Body of pancreas (tissue), 4 donors: ENCODE measurements around the gene KIAA0586. TPM values are rescaled to one million over a fixed set of nuclear protein-coding genes. Genes with fewer than 3 reads are reported as not detected.
"Not testable (repeated sequence)": the region's sequence is repeated elsewhere in the genome, so short reads cannot be mapped to it uniquely, and the experiment has no call there.

ENCODE experiments used
- ATAC-seq: fragments of 150-250 bp; one replicate; pipeline ENCODE4 v1.9.1; 2016
- DNase-seq, 4 donors: peaks; one replicate each; pipeline ENCODE4 v3.0.0-alpha.2; 2019
- H3K27ac ChIP-seq, 4 donors: fragments of 200-600 bp; sonication (generic); 1 replicate in 3 of 4; 2 replicates in 1 of 4; pipeline versions ENCODE4 v1.5.1 to v1.6.1; 2016 to 2019; ENCODE audit warnings: mild to moderate bottlenecking in 1 of 4, mixed read lengths in 1 of 4, moderate library complexity in 1 of 4
- H3K27me3 ChIP-seq, 2 donors: fragments of 200-600 bp; sonication (generic); one replicate each; pipeline ENCODE4 v1.6.0; 2016; ENCODE audit warnings: mild to moderate bottlenecking in 1 of 2
- H3K36me3 ChIP-seq, 2 donors: fragments of 200-600 bp; sonication (generic); replicated peaks in 1 of 2; 2 replicates each; pipeline ENCODE4 v1.5.1; 2016; ENCODE audit warnings: low read depth in 2 of 2; ENCODE audit not compliant: insufficient read depth in 1 of 2
- H3K4me1 ChIP-seq: fragments of 200-600 bp; sonication (generic); one replicate; pipeline ENCODE4 v1.6.0; 2016
- H3K4me3 ChIP-seq, 2 donors: fragments of 200-600 bp; sonication (generic); 1 replicate in 1 of 2; 2 replicates in 1 of 2; pipeline ENCODE4 v1.5.1; 2016 to 2019
- H3K9me3 ChIP-seq, 3 donors: fragments of 200-600 bp; sonication (generic); 1 replicate in 2 of 3; 2 replicates in 1 of 3; pipeline ENCODE4 v1.5.1; 2016
- POLR2A ChIP-seq, 3 donors: fragments of 450-650 bp; IDR thresholded peaks; one replicate each; pipeline ENCODE4 v1.6.1; 2016; ENCODE audit warnings: antibody characterized with exemption in 3 of 3, mild to moderate bottlenecking in 2 of 3
- WGBS, 2 donors: methylation state at CpG; one replicate each; pipeline ENCODE4 v1.1.5; 2017; 5-methylcytosine and 5-hydroxymethylcytosine counted together
- intact Hi-C: fragments of 100-400 bp; cut with DNase I; formaldehyde crosslinking; loops from one replicate; pipeline ENCODE4 v1.15.1; 2023
- total RNA-seq, 2 donors: library from RNA; depleted of rRNA; stranded (reverse); fragments of >200 nt; gene quantifications; one replicate each; pipeline ENCODE4 v1.1.0, GENCODE V29; 2016
- TF ChIP-seq, protein P1 (sequence below), 7 experiments: fragments of 450-650 bp in 4 of 7; fragments of 200-600 bp in 3 of 7; sonication (generic) in 3 of 7; IDR thresholded peaks; one replicate each; pipeline ENCODE4 v1.5.1; 2016 to 2019; ENCODE audit warnings: antibody characterized with exemption in 7 of 7

The KIAA0586 gene
- total RNA-seq, 2 donors from 2014 or later, result 9.2 to 20.0 TPM

DNA sequence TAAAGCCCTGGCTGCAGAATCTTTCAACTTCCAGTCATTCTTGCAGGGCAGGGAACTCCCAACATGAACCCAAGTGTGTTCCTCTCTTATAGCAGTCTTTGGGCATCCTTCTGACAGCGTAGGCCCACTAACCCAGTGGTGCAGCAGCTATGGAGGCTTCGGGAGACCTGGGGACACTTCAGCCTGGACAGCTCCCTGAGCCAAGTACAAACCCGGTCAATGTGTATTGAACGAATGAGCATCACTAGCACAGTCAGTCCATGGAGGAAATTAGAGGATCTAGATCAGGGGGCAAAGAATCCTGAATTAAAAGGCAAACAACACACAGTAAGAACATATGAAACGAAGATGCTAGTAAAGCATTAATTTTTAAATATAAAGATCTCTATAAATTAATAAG, 41.8 kb downstream of the KIAA0586 start:
- H3K9me3 ChIP-seq, result no peaks in the 10 kb centered on the region
- H3K27ac ChIP-seq, result no peak overlapping the region
- TF ChIP-seq, protein P1, sequence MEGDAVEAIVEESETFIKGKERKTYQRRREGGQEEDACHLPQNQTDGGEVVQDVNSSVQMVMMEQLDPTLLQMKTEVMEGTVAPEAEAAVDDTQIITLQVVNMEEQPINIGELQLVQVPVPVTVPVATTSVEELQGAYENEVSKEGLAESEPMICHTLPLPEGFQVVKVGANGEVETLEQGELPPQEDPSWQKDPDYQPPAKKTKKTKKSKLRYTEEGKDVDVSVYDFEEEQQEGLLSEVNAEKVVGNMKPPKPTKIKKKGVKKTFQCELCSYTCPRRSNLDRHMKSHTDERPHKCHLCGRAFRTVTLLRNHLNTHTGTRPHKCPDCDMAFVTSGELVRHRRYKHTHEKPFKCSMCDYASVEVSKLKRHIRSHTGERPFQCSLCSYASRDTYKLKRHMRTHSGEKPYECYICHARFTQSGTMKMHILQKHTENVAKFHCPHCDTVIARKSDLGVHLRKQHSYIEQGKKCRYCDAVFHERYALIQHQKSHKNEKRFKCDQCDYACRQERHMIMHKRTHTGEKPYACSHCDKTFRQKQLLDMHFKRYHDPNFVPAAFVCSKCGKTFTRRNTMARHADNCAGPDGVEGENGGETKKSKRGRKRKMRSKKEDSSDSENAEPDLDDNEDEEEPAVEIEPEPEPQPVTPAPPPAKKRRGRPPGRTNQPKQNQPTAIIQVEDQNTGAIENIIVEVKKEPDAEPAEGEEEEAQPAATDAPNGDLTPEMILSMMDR (IDR thresholded peaks at IDR 0.05), result no peak
- TF ChIP-seq POLR2A (IDR thresholded peaks at IDR 0.05), result no peak
- no peak overlapping the region for H3K4me3 ChIP-seq
- H3K36me3 ChIP-seq, result no peaks in the 10 kb centered on the region
- no peak for DNase-seq
- 84 to 86% methylated on average over 5 of the region's 5 CpGs for WGBS, 2 donors
- ATAC-seq, result no peak
- no peaks in the 10 kb centered on the region for H3K27me3 ChIP-seq
- H3K4me1 ChIP-seq, result no peaks in the 10 kb centered on the region
- intact Hi-C loops, result no loop called here

DNA sequence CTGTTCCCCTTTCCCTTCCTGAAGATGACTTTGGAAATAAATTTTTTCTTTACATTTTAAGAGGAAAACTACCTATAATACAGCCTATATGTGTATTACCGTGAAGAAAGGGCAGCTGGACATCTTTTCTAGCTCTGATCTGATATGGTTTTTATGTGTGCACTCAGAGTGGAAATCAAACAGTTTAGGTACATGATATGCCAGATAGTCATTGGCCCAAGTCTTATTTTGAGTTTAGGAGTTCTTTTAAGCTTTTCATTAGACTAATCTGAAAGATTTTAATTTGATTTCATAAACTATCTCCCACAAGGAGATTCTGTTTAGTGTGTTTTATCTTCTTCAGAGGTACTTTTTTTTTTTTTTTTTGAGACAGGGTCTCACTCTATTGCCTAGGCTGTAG, 48.8 kb downstream of the KIAA0586 start:
- H3K36me3 ChIP-seq, result no peaks in the 10 kb centered on the region

DNA sequence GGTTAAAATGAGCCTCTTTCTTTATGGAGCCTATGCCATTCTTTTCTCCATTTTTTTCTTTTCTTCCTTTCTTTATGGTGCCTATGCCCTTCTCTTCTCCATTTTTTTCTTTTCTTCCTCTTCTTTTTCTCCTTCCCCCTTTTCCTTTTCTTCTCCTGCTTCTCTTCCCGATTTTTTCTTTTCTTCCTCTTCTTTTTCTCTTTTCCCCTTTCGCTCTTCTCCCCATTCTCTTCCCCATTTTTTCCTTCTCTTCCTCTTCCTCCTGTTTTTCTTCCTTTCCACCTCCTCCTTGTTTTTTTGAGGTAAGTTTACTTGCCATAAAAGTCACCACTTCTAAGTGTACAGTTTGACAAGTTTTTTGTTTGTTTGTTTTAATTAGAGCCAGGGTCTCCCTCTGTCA, 50.1 kb downstream of the KIAA0586 start:
- Histone ChIP-seq H3K4me3 (no peak overlapping the region), H3K36me3 (no peaks in the 10 kb centered on the region), H3K27ac (no peak overlapping the region), H3K27me3 (no peaks in the 10 kb centered on the region), H3K9me3 (no peaks in the 10 kb centered on the region), H3K4me1 (no peaks in the 10 kb centered on the region)
- 78 to 86% methylated on average over 2 of the region's 2 CpGs for WGBS, 2 donors
- ATAC-seq, result no peak
- TF ChIP-seq POLR2A (IDR thresholded peaks at IDR 0.05), result no peak
- TF ChIP-seq, protein P1 (IDR thresholded peaks at IDR 0.05), result no peak
- intact Hi-C loops, result no loop called here
- no peak for DNase-seq

More for the DNA sequence above, 48.8 kb downstream of the KIAA0586 start:
- DNase-seq (no peak), ATAC-seq (no peak)
- no peak overlapping the region for H3K27ac ChIP-seq
- H3K27me3 ChIP-seq, result no peaks in the 10 kb centered on the region
- intact Hi-C loops, result no loop called here
- H3K4me3 ChIP-seq, result no peak overlapping the region
- 90 to 93% methylated on average over 1 of the region's 1 CpG for WGBS, 2 donors
- no peaks in the 10 kb centered on the region for H3K9me3 ChIP-seq
- no peaks in the 10 kb centered on the region for H3K4me1 ChIP-seq
- no peak for TF ChIP-seq POLR2A (IDR thresholded peaks at IDR 0.05)
- TF ChIP-seq, protein P1 (IDR thresholded peaks at IDR 0.05), result no peak

DNA sequence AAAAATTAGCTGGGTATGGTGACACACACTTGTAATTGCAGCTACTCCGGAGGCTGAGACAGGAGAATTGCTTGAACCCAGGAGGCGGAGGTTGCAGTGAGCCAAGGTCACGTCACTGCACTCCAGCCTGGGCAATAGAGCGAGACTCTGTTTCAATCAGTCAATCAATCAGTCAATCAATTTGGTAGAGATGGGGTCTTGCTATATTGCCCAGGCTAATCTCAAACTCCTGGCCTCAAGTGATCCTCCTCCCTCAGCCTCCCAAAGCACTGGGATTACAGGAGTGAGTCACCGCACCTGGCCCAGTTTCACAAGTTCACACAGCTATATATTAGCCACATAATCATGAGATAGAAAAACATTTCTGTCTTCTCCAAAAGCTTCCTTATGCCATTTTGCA, 50.8 kb downstream of the KIAA0586 start:
- H3K4me3 ChIP-seq, intact Hi-C loops, H3K27ac ChIP-seq, H3K27me3 ChIP-seq, H3K4me1 ChIP-seq, H3K36me3 ChIP-seq, DNase-seq, ATAC-seq, H3K9me3 ChIP-seq: not testable (repeated sequence)
- WGBS, 2 donors, result 94 to 99% methylated on average over 5 of the region's 5 CpGs

DNA sequence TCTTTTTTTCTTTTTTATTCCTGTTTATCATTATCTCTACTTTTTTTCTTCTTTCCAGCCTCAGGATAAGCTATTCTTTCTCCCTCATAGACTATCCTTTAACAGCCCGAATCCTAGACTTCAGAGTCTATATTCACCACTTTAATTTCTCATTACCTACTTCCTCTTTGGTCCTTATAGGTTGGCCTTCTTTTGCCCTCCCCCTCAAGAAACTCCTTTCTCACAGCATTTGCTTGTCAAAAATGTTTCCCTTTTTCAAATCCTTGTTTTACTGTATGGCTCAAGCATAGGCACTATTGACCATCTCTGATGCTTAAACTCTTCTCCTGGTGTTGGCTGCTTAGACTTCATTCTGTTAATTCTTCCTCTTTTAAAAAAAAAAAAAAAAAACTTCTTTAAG, 52.5 kb downstream of the KIAA0586 start:
- H3K9me3 ChIP-seq, result no peaks in the 10 kb centered on the region
- TF ChIP-seq, protein P1 (IDR thresholded peaks at IDR 0.05), result no peak
- TF ChIP-seq POLR2A (IDR thresholded peaks at IDR 0.05), result no peak
- H3K4me3 ChIP-seq, result no peak overlapping the region
- DNase-seq, result no peak
- intact Hi-C loops, result no loop called here
- no peaks in the 10 kb centered on the region for H3K27me3 ChIP-seq
- 69 to 90% methylated on average over 1 of the region's 1 CpG for WGBS, 2 donors
- no peak overlapping the region for H3K27ac ChIP-seq
- no peaks in the 10 kb centered on the region for H3K4me1 ChIP-seq
- ATAC-seq, result no peak
- H3K36me3 ChIP-seq, result no peaks in the 10 kb centered on the region
